Lower leg skin (tissue), 4 donors: ENCODE data around the gene LILRA2. TPM values are rescaled to one million over a fixed set of nuclear protein-coding genes. Genes with fewer than 3 reads are reported as not detected.
"Not testable (repeated sequence)": the region's sequence is repeated elsewhere in the genome, so short reads cannot be mapped to it uniquely, and the experiment has no call there.

Source experiments
- DNase-seq, 2 donors: peaks; one replicate each; pipeline ENCODE4 v3.0.0-alpha.2; 2019; ENCODE audit warnings: low spot score in 2 of 2
- H3K4me3 ChIP-seq: fragments of 200-600 bp; sonication (generic); 2 replicates; pipeline ENCODE4 v1.5.1; 2017; ENCODE audit warnings: mild to moderate bottlenecking, low read depth; ENCODE audit not compliant: poor library complexity, severe bottlenecking
- CTCF ChIP-seq, 3 donors: fragments of 450-650 bp; IDR thresholded peaks; one replicate each; pipeline ENCODE4 v1.5.1; 2016; ENCODE audit warnings: antibody characterized with exemption in 3 of 3, mild to moderate bottlenecking in 3 of 3, moderate library complexity in 2 of 3
- POLR2A ChIP-seq, 2 donors: fragments of 450-650 bp; IDR thresholded peaks; one replicate each; pipeline ENCODE4 v1.6.1; 2016 to 2017; ENCODE audit warnings: antibody characterized with exemption in 2 of 2, mild to moderate bottlenecking in 1 of 2, moderate library complexity in 1 of 2
- WGBS, 2 donors: methylation state at CpG; one replicate each; pipeline ENCODE4 v1.1.5; 2018; 5-methylcytosine and 5-hydroxymethylcytosine counted together
- intact Hi-C: fragments of 100-400 bp; cut with DNase I; formaldehyde crosslinking; loops from one replicate; pipeline ENCODE4 v1.15.0; 2023; ENCODE audit warnings: low total_unique reads
- total RNA-seq, 4 donors: library from RNA; depleted of rRNA; stranded (reverse); fragments of >200 nt; gene quantifications; one replicate each; pipeline ENCODE4 v1.1.0, GENCODE V29; 2016

The LILRA2 gene
- total RNA-seq, 4 donors from 2014 or later: 0.17 to 1.8 (median 0.93) TPM; not detected in 1

- no peak overlapping the region for H3K4me3 ChIP-seq
- no peak for DNase-seq
- intact Hi-C loops: no loop called here
- WGBS, 2 donors: 71 to 83% methylated on average over 1 of the region's 1 CpG
- TF ChIP-seq POLR2A (IDR thresholded peaks at IDR 0.05): no peak
- no peak for TF ChIP-seq CTCF (IDR thresholded peaks at IDR 0.05)
Measured at GRCh38 chr19:54556194-54556593, 17.4 kb upstream of the LILRA2 start.

- WGBS, 2 donors: 51 to 54% methylated on average over 3 of the region's 3 CpGs
- no peak for DNase-seq
- intact Hi-C loops: no loop called here
- TF ChIP-seq POLR2A (IDR thresholded peaks at IDR 0.05): no peak
- TF ChIP-seq CTCF (IDR thresholded peaks at IDR 0.05): no peak
- H3K4me3 ChIP-seq: no peak overlapping the region
Measured at GRCh38 chr19:54558339-54558738, 15.3 kb upstream of the LILRA2 start.

GRCh38 chr19:54560881-54561385 is 12.7 kb upstream of the LILRA2 start:
- no peak overlapping the region for H3K4me3 ChIP-seq
- DNase-seq: no peak
- intact Hi-C loops: no loop called here
- WGBS, 2 donors: 89 to 90% methylated on average over 11 of the region's 11 CpGs
- TF ChIP-seq CTCF (IDR thresholded peaks at IDR 0.05) (no peak), POLR2A (IDR thresholded peaks at IDR 0.05) (no peak)

GRCh38 chr19:54561840-54562239 is 11.8 kb upstream of the LILRA2 start:
- DNase-seq: no peak
- intact Hi-C loops: no loop called here
- 82 to 84% methylated on average over 14 of the region's 14 CpGs for WGBS, 2 donors
- H3K4me3 ChIP-seq: no peak overlapping the region
- TF ChIP-seq CTCF (IDR thresholded peaks at IDR 0.05): no peak
- no peak for TF ChIP-seq POLR2A (IDR thresholded peaks at IDR 0.05)

- intact Hi-C loops, DNase-seq, H3K4me3 ChIP-seq: not testable (repeated sequence)
- WGBS, 2 donors: 78 to 94% methylated on average over 6 of the region's 6 CpGs
Measured at GRCh38 chr19:54563206-54563605, 10.4 kb upstream of the LILRA2 start.

GRCh38 chr19:54570316-54570715 is 3.3 kb upstream of the LILRA2 start:
- WGBS, 2 donors: 61 to 90% methylated on average over 3 of the region's 3 CpGs
- TF ChIP-seq POLR2A (IDR thresholded peaks at IDR 0.05) (no peak), CTCF (IDR thresholded peaks at IDR 0.05) (no peak)
- DNase-seq: no peak
- H3K4me3 ChIP-seq: no peak overlapping the region
- intact Hi-C loops: no loop called here

GRCh38 chr19:54571715-54572615 is 1.6 kb upstream of the LILRA2 start:
- intact Hi-C loops, H3K4me3 ChIP-seq, DNase-seq: not testable (repeated sequence)
- 62 to 64% methylated on average over 15 to 17 of the region's 17 CpGs for WGBS, 2 donors
